Thyroid gland (tissue), 4 donors: ENCODE data around the gene COL28A1. TPM values are rescaled to one million over a fixed set of nuclear protein-coding genes. Genes with fewer than 3 reads are reported as not detected.
"Not testable (repeated sequence)": the region's sequence is repeated elsewhere in the genome, so short reads cannot be mapped to it uniquely, and the experiment has no call there.

Experiments
- DNase-seq, 2 donors: peaks; one replicate each; pipeline ENCODE4 v3.0.0-alpha.2; 2019
- H3K27ac ChIP-seq, 3 donors: fragments of 200-600 bp; sonication (generic); 1 replicate in 2 of 3; 2 replicates in 1 of 3; pipeline ENCODE4 v1.5.1; 2016 to 2019; ENCODE audit warnings: mild to moderate bottlenecking in 1 of 3, moderate library complexity in 1 of 3
- H3K27me3 ChIP-seq: fragments of 200-600 bp; sonication (generic); one replicate; pipeline ENCODE4 v1.5.1; 2019
- H3K36me3 ChIP-seq, 2 donors: fragments of 200-600 bp; sonication (generic); one replicate each; pipeline ENCODE4 v1.5.1; 2016 to 2019
- H3K4me1 ChIP-seq, 2 donors: fragments of 200-600 bp; sonication (generic); one replicate each; pipeline ENCODE4 v1.5.1; 2017 to 2019
- H3K4me3 ChIP-seq, 3 donors: fragments of 200-600 bp; sonication (generic); replicated peaks in 1 of 3; 1 replicate in 2 of 3; 2 replicates in 1 of 3; pipeline ENCODE4 v1.5.1; 2016; ENCODE audit warnings: mild to moderate bottlenecking in 1 of 3
- H3K9me3 ChIP-seq: fragments of 200-600 bp; sonication (generic); one replicate; pipeline ENCODE4 v1.5.1; 2017
- POLR2A ChIP-seq, 2 donors: fragments of 450-650 bp; IDR thresholded peaks; one replicate each; pipeline ENCODE4 v1.6.1; 2017; ENCODE audit warnings: antibody characterized with exemption in 2 of 2, mild to moderate bottlenecking in 2 of 2, moderate library complexity in 1 of 2
- WGBS, 2 donors: methylation state at CpG; one replicate each; pipeline ENCODE4 v1.1.5; 2017; 5-methylcytosine and 5-hydroxymethylcytosine counted together
- intact Hi-C: fragments of 100-400 bp; cut with DNase I; formaldehyde crosslinking; loops from one replicate; pipeline ENCODE4 v1.15.1; 2023
- total RNA-seq, 4 donors: library from RNA; depleted of rRNA; stranded (reverse); fragments of >200 nt; gene quantifications; one replicate each; pipeline ENCODE4 v1.2.3, GENCODE V29; 2016
- TF ChIP-seq, protein P1 (sequence below), 6 experiments: fragments of 200-600 bp in 3 of 6; fragments of 450-650 bp in 3 of 6; sonication (generic) in 3 of 6; IDR thresholded peaks; one replicate each; pipeline ENCODE4 v1.5.1; 2016 to 2019; ENCODE audit warnings: antibody characterized with exemption in 6 of 6, mild to moderate bottlenecking in 2 of 6, inconsistent platforms in 1 of 6, moderate library complexity in 1 of 6

COL28A1 gene
- total RNA-seq, 4 donors from 2014 or later, result 0.54 to 1.9 (median 0.97) TPM

- peak in 1 of 2 donors; percentile 8 for DNase-seq
- Histone ChIP-seq H3K4me1 (peaks cover 6 to 11% of the 10 kb centered on the region in 2 donors), H3K9me3 (no peaks in the 10 kb centered on the region), H3K27me3 (no peaks in the 10 kb centered on the region), H3K36me3 (no peaks in the 10 kb centered on the region), H3K27ac (no peak overlapping the region), H3K4me3 (no peak overlapping the region)
- TF ChIP-seq POLR2A (IDR thresholded peaks at IDR 0.05), result no peak
- TF ChIP-seq, protein P1, sequence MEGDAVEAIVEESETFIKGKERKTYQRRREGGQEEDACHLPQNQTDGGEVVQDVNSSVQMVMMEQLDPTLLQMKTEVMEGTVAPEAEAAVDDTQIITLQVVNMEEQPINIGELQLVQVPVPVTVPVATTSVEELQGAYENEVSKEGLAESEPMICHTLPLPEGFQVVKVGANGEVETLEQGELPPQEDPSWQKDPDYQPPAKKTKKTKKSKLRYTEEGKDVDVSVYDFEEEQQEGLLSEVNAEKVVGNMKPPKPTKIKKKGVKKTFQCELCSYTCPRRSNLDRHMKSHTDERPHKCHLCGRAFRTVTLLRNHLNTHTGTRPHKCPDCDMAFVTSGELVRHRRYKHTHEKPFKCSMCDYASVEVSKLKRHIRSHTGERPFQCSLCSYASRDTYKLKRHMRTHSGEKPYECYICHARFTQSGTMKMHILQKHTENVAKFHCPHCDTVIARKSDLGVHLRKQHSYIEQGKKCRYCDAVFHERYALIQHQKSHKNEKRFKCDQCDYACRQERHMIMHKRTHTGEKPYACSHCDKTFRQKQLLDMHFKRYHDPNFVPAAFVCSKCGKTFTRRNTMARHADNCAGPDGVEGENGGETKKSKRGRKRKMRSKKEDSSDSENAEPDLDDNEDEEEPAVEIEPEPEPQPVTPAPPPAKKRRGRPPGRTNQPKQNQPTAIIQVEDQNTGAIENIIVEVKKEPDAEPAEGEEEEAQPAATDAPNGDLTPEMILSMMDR (IDR thresholded peaks at IDR 0.05), result no peak
- 91 to 94% methylated on average over 3 of the region's 3 CpGs for WGBS, 2 donors
- intact Hi-C loops, result no loop called here
Observed at GRCh38 chr7:7408001-7408770, 127.5 kb downstream of the COL28A1 start.

- no peaks in the 10 kb centered on the region for H3K27me3 ChIP-seq
- H3K36me3 ChIP-seq, result no peaks in the 10 kb centered on the region
- no peak for DNase-seq
- intact Hi-C loops, result no loop called here
- H3K4me1 ChIP-seq, result peaks cover 6 to 11% of the 10 kb centered on the region in 2 donors
- no peak overlapping the region for H3K4me3 ChIP-seq
- H3K9me3 ChIP-seq, result no peaks in the 10 kb centered on the region
- H3K27ac ChIP-seq, result no peak overlapping the region
- TF ChIP-seq POLR2A (IDR thresholded peaks at IDR 0.05), result no peak
- TF ChIP-seq, protein P1 (IDR thresholded peaks at IDR 0.05), result no peak
Observed at GRCh38 chr7:7405461-7405860, 130.2 kb downstream of the COL28A1 start.

DNA sequence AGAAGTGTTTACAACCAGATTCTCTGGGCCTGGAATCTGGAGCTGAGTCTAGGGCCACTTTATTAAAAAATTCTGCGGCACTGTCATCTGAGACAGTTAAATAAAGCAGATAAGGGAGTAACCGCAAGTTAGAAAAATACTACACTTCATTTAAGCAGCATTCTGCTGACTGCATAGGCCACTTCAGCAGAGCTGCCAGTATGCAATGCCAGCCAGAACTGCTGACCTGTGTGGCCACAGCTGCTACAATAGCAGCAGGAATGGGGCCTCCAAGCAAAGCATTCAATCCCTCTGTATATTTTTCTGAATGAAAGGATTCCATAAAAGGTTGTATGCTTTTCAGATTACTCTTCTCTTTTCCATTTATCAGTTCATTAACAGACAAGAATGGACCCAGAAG, 136.0 kb downstream of the COL28A1 start:
- intact Hi-C loops, result no loop called here
- no peak for TF ChIP-seq POLR2A (IDR thresholded peaks at IDR 0.05)
- TF ChIP-seq, protein P1 (IDR thresholded peaks at IDR 0.05), result no peak
- Histone ChIP-seq H3K9me3 (no peaks in the 10 kb centered on the region), H3K27me3 (no peaks in the 10 kb centered on the region), H3K4me3 (no peak overlapping the region), H3K4me1 (peaks cover 14 to 29% of the 10 kb centered on the region in 2 donors), H3K36me3 (no peaks in the 10 kb centered on the region), H3K27ac (peak overlapping the region; percentile 39 to 70 (median 43))
- 30 to 35% methylated on average over 2 of the region's 2 CpGs for WGBS, 2 donors
- peak; percentile 66 to 79 for DNase-seq

- WGBS, 2 donors, result 37 to 43% methylated on average over 4 of the region's 4 CpGs
- H3K27me3 ChIP-seq, result no peaks in the 10 kb centered on the region
- H3K9me3 ChIP-seq, result no peaks in the 10 kb centered on the region
- intact Hi-C loops, result no loop called here
- H3K27ac ChIP-seq, result peak overlapping the region in 2 of 3 donors; percentile 51 to 69
- no peaks in the 10 kb centered on the region for H3K36me3 ChIP-seq
- TF ChIP-seq, protein P1 (IDR thresholded peaks at IDR 0.05), result no peak
- TF ChIP-seq POLR2A (IDR thresholded peaks at IDR 0.05), result no peak
- H3K4me3 ChIP-seq, result no peak overlapping the region
- DNase-seq, result no peak
- H3K4me1 ChIP-seq, result peaks cover 16 to 30% of the 10 kb centered on the region in 2 donors
Observed at GRCh38 chr7:7395785-7396184, 139.9 kb downstream of the COL28A1 start.

DNA sequence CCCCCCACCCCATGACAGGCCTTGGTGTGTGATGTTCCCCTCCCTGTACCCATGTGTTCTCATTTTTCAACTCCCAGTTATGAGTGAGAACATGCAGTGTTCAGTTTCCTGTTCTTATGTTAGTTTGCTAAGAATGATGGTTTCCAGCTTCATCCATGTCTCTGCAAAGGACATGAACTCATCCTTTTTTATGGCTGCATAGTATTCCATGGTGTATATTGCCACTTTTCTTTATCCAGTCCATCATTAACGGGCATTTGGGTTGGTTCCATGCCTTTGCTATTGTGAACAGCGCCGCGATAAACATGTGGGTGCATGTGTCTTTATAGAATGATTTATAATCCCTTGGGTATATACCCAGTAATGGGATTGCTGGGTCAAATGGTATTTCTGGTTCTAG, 147.5 kb downstream of the COL28A1 start:
- intact Hi-C loops, DNase-seq, H3K27me3 ChIP-seq, H3K9me3 ChIP-seq, H3K36me3 ChIP-seq, H3K4me3 ChIP-seq, H3K4me1 ChIP-seq, H3K27ac ChIP-seq: not testable (repeated sequence)
- WGBS, 2 donors, result 95 to 99% methylated on average over 4 of the region's 4 CpGs
